Mucosa of rectum (tissue), 2 donors: ENCODE data around the gene ZNF575.

Experiments
- H3K27ac ChIP-seq, 2 donors: one replicate each; pipeline ENCODE4 v1.7.0; 2013; ENCODE audit warnings: inconsistent platforms in 2 of 2, low read depth in 2 of 2, low read length in 2 of 2
- H3K27me3 ChIP-seq, 2 donors: one replicate each; pipeline ENCODE4 v1.7.0; 2013; ENCODE audit warnings: low read length in 2 of 2; ENCODE audit not compliant: control insufficient read depth in 2 of 2, insufficient read depth in 2 of 2
- H3K36me3 ChIP-seq, 2 donors: one replicate each; pipeline ENCODE4 v1.7.0; 2013; ENCODE audit warnings: low read length in 2 of 2; ENCODE audit not compliant: control insufficient read depth in 2 of 2, insufficient read depth in 2 of 2
- H3K4me1 ChIP-seq, 2 donors: one replicate each; pipeline ENCODE4 v1.7.0; 2013; ENCODE audit warnings: low read length in 2 of 2, mild to moderate bottlenecking in 1 of 2; ENCODE audit not compliant: control insufficient read depth in 2 of 2, insufficient read depth in 2 of 2
- H3K4me3 ChIP-seq, 2 donors: one replicate each; pipeline ENCODE4 v1.7.0; 2013; ENCODE audit warnings: low read length in 2 of 2
- H3K9ac ChIP-seq, 2 donors: one replicate each; pipeline ENCODE4 v1.7.0; 2013; ENCODE audit warnings: low read length in 2 of 2, low read depth in 1 of 2, mild to moderate bottlenecking in 1 of 2
- H3K9me3 ChIP-seq, 2 donors: one replicate each; pipeline ENCODE4 v1.7.0; 2013; ENCODE audit warnings: low read length in 2 of 2; ENCODE audit not compliant: control insufficient read depth in 2 of 2
- donor health status: healthy.
- donor health status: Normal muscosa, but diverticular disease.

The ZNF575 gene

GRCh38 chr19:43498233-43498842, 34.6 kb upstream of the ZNF575 start:
- H3K27me3 ChIP-seq = no peaks in the 10 kb centered on the region
- H3K9me3 ChIP-seq = no peaks in the 10 kb centered on the region
- H3K9ac ChIP-seq = no peak overlapping the region
- no peak overlapping the region for H3K4me3 ChIP-seq
- H3K27ac ChIP-seq = no peak overlapping the region
- H3K4me1 ChIP-seq = peaks cover 3 to 7% of the 10 kb centered on the region in 2 donors
- peaks cover 9 to 34% of the 10 kb centered on the region in 2 donors for H3K36me3 ChIP-seq

GRCh38 chr19:43499042-43499441, 33.9 kb upstream of the ZNF575 start:
- H3K27me3 ChIP-seq = no peaks in the 10 kb centered on the region
- H3K9ac ChIP-seq = no peak overlapping the region
- no peaks in the 10 kb centered on the region for H3K9me3 ChIP-seq
- peak overlapping the region in 1 of 2 donors; percentile 9 for H3K4me3 ChIP-seq
- no peak overlapping the region for H3K27ac ChIP-seq
- peaks cover 9 to 34% of the 10 kb centered on the region in 2 donors for H3K36me3 ChIP-seq
- peaks cover 4 to 7% of the 10 kb centered on the region in 2 donors for H3K4me1 ChIP-seq

DNA sequence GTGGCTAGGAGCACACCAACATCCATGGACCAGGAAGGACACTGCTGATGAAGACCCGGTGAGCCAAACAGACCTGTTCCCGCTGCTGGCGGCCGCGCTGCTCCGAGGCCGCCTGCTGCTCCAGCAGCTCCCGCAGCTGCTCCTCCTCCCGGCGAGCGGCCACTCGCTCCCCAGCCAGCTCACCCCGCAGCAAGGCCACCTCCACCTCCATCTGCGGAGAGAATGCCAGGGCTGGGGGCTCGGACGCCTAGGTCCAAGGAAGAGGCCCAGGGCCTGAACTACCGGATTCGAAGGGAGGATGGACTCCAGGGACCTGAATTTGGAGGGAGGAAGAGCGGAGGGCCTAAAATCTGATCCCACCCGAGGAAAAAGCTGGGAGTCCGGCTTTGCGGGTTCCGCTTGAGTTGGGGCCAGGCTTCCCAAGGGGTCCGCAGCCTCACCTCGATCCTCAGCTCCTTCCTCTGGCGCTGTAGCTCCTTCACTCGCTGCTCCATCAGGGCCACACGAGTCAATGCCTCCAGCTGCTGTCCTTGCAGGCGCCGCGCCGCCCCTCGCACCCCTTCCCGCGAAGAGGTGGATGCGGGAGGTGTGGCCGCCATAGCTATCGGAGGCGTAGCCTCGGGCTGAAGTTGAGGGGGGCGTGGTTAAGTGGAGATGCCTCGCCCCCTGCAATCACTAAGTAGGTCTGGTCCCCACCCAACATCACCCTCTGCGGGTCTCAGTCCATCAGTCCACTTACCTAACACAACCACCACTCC, 31.1 kb upstream of the ZNF575 start:
- H3K27ac ChIP-seq = no peak overlapping the region
- peaks cover 9 to 31% of the 10 kb centered on the region in 2 donors for H3K36me3 ChIP-seq
- H3K4me1 ChIP-seq = peaks cover 10 to 12% of the 10 kb centered on the region in 2 donors
- H3K4me3 ChIP-seq = no peak overlapping the region
- H3K9ac ChIP-seq = no peak overlapping the region
- no peaks in the 10 kb centered on the region for H3K27me3 ChIP-seq
- no peaks in the 10 kb centered on the region for H3K9me3 ChIP-seq

- H3K27me3 ChIP-seq = no peaks in the 10 kb centered on the region
- H3K9ac ChIP-seq = no peak overlapping the region
- H3K9me3 ChIP-seq = no peaks in the 10 kb centered on the region
- H3K4me1 ChIP-seq = peaks cover 10 to 12% of the 10 kb centered on the region in 2 donors
- peaks cover 4 to 25% of the 10 kb centered on the region in 2 donors for H3K36me3 ChIP-seq
- no peak overlapping the region for H3K27ac ChIP-seq
- peak overlapping the region in 1 of 2 donors; percentile 79 for H3K4me3 ChIP-seq
Measured at GRCh38 chr19:43502419-43502976, 30.5 kb upstream of the ZNF575 start.

DNA sequence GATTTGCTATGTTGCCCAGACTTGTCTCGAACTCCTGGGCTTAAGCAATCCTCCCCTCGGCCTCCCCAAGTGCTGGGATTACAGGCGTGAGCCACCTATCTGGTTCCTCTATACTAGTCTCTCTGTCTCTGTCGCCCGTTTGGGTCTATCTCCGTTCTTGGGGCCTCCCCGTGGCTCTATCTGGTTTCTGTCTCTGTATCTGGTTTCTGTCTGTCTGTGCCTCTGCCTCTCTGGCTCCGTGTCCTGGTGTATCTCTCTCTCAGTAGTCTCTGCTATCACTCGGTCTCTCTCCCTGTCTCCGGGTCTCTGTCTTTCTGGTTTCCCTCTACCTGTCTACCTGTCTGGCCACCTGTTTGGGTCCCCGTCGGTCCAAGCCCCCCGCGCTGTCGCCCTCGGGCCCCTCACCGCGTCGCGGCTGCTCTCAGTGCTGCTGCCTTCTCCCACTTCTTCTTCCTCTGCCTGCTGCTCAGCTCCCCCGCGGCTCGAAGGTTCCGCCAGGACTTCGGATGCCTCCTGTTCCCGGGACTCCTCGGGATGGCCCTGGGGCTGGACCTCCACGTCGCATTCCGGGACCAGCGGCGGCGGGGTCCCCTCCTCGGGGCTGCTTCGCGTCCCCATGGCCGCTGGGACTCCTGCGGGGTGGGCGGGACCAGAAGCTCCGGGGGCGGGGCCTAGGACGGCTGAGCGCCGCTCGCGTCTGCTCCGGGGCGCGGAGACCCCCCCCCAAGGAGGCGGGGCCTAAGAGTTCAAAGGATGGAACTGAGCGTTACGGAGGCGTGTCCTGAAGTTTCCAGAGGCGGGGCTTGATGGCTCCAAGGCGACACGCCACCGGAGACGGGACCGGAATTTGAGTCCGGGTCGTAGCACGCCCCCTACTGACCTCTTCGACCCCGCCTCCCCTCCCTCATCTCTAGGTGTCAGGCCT, 29.2 kb upstream of the ZNF575 start:
- peak overlapping the region; percentile 82 to 84 for H3K9ac ChIP-seq
- H3K27ac ChIP-seq = peak overlapping the region; percentile 77 to 83
- no peaks in the 10 kb centered on the region for H3K9me3 ChIP-seq
- H3K4me1 ChIP-seq = peaks cover 10 to 11% of the 10 kb centered on the region in 2 donors
- H3K36me3 ChIP-seq = peaks cover 14 to 25% of the 10 kb centered on the region in 2 donors
- H3K4me3 ChIP-seq = peak overlapping the region; percentile 74 to 79
- no peaks in the 10 kb centered on the region for H3K27me3 ChIP-seq

DNA sequence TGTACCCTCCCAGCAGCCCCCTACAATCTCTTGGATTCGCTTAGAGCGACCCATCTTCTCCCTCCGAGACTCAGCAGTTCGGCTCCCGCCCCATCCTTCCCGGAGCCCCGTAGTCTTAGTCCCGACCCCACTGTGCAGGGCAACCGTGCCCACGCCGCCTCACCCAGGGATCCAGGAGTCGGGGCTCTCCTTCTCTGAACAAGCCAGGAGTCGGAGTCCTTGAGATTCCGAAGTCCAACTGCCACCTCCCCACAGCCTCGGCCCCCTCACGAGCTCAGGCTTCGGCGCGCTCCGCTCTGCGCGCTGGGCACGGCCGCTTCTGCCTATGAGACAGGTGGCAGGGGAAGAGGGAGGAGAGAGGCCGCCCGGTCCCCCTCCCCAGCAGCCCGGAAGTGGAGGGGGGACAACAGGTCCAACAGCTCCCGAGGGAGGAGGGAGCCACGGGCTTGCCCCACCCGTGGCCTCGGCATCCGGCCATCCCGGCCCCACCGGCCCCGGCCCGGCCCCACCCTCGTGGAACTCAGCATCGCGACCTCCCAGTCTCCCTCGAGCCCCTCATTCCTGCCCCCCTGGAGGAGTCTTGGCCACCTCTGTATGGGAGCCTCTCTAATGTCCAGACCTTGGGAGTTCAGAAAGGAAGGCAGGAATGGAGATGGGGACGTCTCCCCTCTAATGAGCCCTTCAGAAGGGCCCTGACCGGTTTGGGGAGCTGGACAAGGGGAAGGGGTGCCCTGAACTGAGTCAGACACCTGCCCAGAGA, 28.4 kb upstream of the ZNF575 start, which contains the start of gene PHLDB3:
TSS of gene PHLDB3 (minus strand) at position 321 of the 760 bp plus-strand sequence. CDS start 628 bp downstream, outside the sequence.
- no peaks in the 10 kb centered on the region for H3K27me3 ChIP-seq
- H3K27ac ChIP-seq = peak within 1 kb of the TSS; percentile 77 to 83
- peak within 1 kb of the TSS; percentile 74 to 79 for H3K4me3 ChIP-seq
- peaks cover 18 to 25% of the 10 kb centered on the region in 2 donors for H3K36me3 ChIP-seq
- no peaks in the 10 kb centered on the region for H3K9me3 ChIP-seq
- peaks cover 6 to 8% of the 10 kb centered on the region in 2 donors for H3K4me1 ChIP-seq
- peak within 1 kb of the TSS; percentile 82 to 84 for H3K9ac ChIP-seq

DNA sequence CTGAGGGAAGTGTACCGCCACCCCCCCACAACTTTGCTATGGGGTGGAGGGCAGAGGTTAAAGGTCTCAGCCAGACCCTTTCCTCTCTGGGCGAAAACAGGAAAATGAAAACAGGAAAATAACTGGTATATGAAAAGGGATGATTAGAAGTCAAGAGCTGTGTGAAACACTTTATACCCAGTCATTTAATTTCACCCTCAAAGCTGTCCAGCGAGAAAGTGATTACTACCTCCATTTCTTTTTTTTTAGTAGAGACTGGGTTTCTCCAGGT, 27.9 kb upstream of the ZNF575 start:
- peak overlapping the region in 1 of 2 donors; percentile 82 for H3K9ac ChIP-seq
- no peak overlapping the region for H3K4me3 ChIP-seq
- peaks cover 23 to 30% of the 10 kb centered on the region in 2 donors for H3K36me3 ChIP-seq
- no peaks in the 10 kb centered on the region for H3K27me3 ChIP-seq
- H3K9me3 ChIP-seq = no peaks in the 10 kb centered on the region
- peak overlapping the region; percentile 38 to 83 for H3K27ac ChIP-seq
- peaks cover 6 to 8% of the 10 kb centered on the region in 2 donors for H3K4me1 ChIP-seq

DNA sequence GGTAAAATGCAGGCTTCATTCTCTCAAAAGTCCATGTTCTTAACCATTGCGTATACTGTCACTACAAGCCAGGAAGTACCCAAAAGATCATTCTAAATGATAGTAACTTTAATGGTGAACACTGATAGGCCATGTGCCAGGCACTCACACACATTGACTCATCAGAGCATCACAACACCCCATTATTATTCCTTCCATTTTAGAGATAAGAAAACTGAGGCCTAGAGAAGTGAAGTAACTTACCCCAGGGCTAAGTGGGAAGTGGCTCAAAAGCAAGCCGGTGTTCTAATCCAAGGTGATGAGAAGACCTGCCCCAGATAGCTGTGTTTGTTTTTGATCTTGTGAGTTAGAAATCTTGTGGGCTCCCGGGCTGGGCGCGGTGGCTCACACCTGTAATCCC, 27.0 kb upstream of the ZNF575 start:
- Histone ChIP-seq H3K27ac (no peak overlapping the region), H3K4me1 (peaks cover 6 to 8% of the 10 kb centered on the region in 2 donors), H3K36me3 (peaks cover 28 to 35% of the 10 kb centered on the region in 2 donors), H3K4me3 (no peak overlapping the region), H3K27me3 (no peaks in the 10 kb centered on the region), H3K9ac (no peak overlapping the region), H3K9me3 (no peaks in the 10 kb centered on the region)

- Histone ChIP-seq H3K4me3 (no peak overlapping the region), H3K9ac (no peak overlapping the region), H3K4me1 (peaks cover 6 to 8% of the 10 kb centered on the region in 2 donors), H3K27ac (no peak overlapping the region), H3K27me3 (no peaks in the 10 kb centered on the region), H3K36me3 (peaks cover 32 to 37% of the 10 kb centered on the region in 2 donors), H3K9me3 (no peaks in the 10 kb centered on the region)
Measured at GRCh38 chr19:43506629-43507028, 26.4 kb upstream of the ZNF575 start.
